ACC112 (cell line): Measurements from ENCODE around the gene ACOT7.

Experiments
- H2AFZ ChIP-seq: fragments of 200-600 bp; sonication (generic); one replicate; pipeline ENCODE4 v1.6.0; 2017; ENCODE audit warnings: antibody characterized with exemption, low read length; ENCODE audit not compliant: unreplicated experiment
- H3K27ac ChIP-seq: fragments of 200-600 bp; sonication (generic); 2 replicates; pipeline ENCODE4 v1.5.1; 2014; ENCODE audit warnings: low read depth, mild to moderate bottlenecking, antibody characterized with exemption, low read length, moderate library complexity
- H3K27me3 ChIP-seq: fragments of 200-600 bp; sonication (generic); 2 replicates; pipeline ENCODE4 v1.6.1; 2014; ENCODE audit warnings: mild to moderate bottlenecking, antibody characterized with exemption, low read length, moderate library complexity, mixed read lengths; ENCODE audit not compliant: insufficient read depth
- H3K36me3 ChIP-seq: fragments of 200-600 bp; sonication (generic); 2 replicates; pipeline ENCODE4 v1.6.1; 2016; ENCODE audit warnings: mild to moderate bottlenecking, antibody characterized with exemption, low read length, moderate library complexity, mixed read lengths; ENCODE audit not compliant: insufficient read depth
- H3K4me1 ChIP-seq: fragments of 200-600 bp; sonication (generic); one replicate; pipeline ENCODE4 v1.6.1; 2016; ENCODE audit warnings: low read length, mixed read lengths; ENCODE audit not compliant: insufficient read depth, unreplicated experiment, control insufficient read depth
- H3K4me3 ChIP-seq: fragments of 200-600 bp; sonication (generic); 2 replicates; pipeline ENCODE4 v1.5.1; 2014; ENCODE audit warnings: mild to moderate bottlenecking, low read depth, low read length
- H3K79me2 ChIP-seq: fragments of 200-600 bp; sonication (generic); one replicate; pipeline ENCODE4 v1.6.0; 2016; ENCODE audit warnings: low read length; ENCODE audit not compliant: control insufficient read depth, unreplicated experiment, insufficient read depth

ACOT7 gene

GRCh38 chr1:6423321-6423999 lies 29.9 kb upstream of the ACOT7 start:
- H3K36me3 ChIP-seq = no peaks in the 10 kb centered on the region
- no peak overlapping the region for H3K27ac ChIP-seq
- peaks cover 27% of the 10 kb centered on the region for H3K4me1 ChIP-seq
- H3K79me2 ChIP-seq = no peaks in the 10 kb centered on the region
- no peak overlapping the region for H2AFZ ChIP-seq
- H3K4me3 ChIP-seq = peak overlapping the region; percentile 16
- H3K27me3 ChIP-seq = peaks cover 49% of the 10 kb centered on the region

DNA sequence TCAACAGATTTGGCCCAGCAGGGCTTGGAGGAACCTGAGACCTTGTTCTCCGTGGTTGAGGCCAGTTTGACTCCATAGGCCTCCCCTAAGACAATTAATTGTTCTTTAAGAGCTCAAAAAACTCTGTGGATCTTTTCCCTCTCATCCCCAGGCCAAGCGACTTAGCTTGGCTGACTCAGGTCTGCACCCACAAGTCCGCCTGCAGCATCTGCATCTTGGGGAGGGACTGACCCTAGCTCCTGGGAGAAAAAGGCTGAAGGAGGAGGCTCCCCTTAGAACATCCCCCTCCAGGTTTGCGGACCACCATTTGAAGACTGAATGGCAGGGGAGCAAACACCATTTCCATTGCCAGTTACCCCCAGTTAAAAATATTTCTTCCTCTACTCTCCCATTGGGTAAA lies 27.7 kb upstream of the ACOT7 start:
- Histone ChIP-seq H2AFZ (no peak overlapping the region), H3K27me3 (peaks cover 71% of the 10 kb centered on the region), H3K79me2 (no peaks in the 10 kb centered on the region), H3K27ac (no peak overlapping the region), H3K36me3 (no peaks in the 10 kb centered on the region), H3K4me3 (no peak overlapping the region), H3K4me1 (peaks cover 27% of the 10 kb centered on the region)

DNA sequence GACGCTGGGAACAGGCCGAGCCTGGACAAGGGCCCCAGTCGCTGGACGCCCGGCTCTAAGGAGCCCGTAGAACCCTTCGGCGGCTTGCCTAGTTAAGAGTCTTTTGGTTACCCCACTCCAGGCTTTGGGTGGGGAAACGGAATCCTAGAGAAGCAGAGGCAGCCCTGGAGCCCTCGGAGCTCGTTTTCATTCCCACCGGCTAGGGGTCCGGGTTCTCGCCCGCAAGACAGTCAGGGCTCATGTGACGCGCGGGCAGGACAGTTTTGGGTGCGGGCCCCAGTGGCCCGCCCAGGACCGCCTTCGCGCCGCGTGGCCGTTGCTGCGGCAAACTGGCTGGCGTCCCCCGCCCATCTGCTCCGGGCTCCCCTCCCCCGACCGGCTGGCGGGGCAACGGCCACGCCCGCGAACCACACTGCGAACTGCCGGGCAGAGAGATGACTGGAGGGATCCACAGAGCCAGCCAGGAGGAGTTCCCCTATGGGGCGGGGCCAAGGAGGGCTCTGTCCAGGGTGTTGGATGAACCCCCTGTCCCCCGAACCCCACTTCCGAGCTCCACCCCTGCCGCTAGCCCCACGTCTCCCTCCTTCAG lies 27.0 kb upstream of the ACOT7 start:
- Histone ChIP-seq H3K4me3 (peak overlapping the region; percentile 68), H3K27me3 (peaks cover 75% of the 10 kb centered on the region), H3K4me1 (peaks cover 27% of the 10 kb centered on the region), H3K36me3 (no peaks in the 10 kb centered on the region), H3K79me2 (no peaks in the 10 kb centered on the region), H3K27ac (no peak overlapping the region), H2AFZ (no peak overlapping the region)

DNA sequence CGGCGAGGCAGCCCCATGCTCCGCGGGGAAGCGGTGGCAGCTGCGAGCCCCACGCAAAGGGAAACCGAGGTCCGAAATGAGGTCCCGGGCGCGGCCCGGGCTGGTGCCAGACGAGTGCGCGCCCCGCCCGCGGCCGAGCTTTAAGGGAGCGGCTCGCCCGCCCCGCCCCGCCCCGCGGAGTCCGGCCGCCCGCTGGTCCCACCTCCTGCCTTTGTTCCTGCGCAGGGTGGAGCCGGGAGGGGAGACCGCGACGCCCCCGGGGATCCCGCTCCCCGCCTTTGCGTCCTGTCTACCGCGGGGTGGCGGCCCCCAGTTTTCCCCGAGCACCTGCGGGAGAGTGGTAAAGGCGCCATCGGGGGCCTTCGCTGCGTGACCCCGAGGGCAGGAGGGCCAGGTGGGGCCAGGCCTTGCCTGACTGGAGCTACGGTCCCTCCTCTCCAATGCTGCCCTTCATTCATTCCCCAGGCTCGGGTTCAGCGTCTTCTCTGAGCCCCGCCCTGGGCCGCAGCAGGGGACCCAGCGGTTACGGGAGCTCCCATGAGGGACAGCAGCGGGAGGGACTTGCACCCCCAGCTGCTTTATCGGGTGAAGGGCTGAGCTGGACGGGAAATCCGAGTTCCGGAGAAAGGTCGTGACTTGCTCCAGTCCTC lies 26.4 kb upstream of the ACOT7 start, which contains the start of gene HES2:
Gene HES2 (minus strand): TSS at position 116 of the 650 bp plus-strand sequence. CDS start 99 bp downstream, at position 17.
- H3K79me2 ChIP-seq = no peaks in the 10 kb centered on the region
- H2AFZ ChIP-seq = no peak within 1 kb of the TSS
- H3K36me3 ChIP-seq = no peaks in the 10 kb centered on the region
- H3K4me3 ChIP-seq = peak within 1 kb of the TSS; percentile 68
- H3K4me1 ChIP-seq = peaks cover 27% of the 10 kb centered on the region
- no peak within 1 kb of the TSS for H3K27ac ChIP-seq
- H3K27me3 ChIP-seq = peaks cover 73% of the 10 kb centered on the region

DNA sequence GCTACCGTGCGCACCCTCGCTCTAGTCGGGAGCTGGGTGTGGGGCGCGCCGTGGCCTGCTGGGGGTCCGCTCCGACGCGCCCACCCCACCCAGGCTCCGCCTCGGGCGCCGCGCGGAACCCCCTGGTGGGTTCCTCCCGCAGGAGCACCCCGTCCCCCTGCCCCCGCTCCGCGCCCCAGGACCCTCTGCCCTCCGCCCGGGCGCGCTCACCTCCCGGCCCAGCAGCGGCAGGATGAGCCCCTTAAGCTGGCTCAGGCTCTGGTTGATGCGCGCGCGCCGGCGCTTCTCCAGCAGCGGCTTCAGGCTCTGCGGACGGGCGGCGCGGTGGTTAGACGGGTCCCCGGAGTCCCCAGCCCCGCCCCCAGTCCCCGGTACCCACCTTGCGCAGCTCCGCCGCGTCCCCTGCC lies 25.8 kb upstream of the ACOT7 start:
- Histone ChIP-seq H3K4me3 (peak overlapping the region; percentile 68), H3K4me1 (peaks cover 27% of the 10 kb centered on the region), H3K27me3 (peaks cover 73% of the 10 kb centered on the region), H3K79me2 (no peaks in the 10 kb centered on the region), H2AFZ (no peak overlapping the region), H3K27ac (no peak overlapping the region), H3K36me3 (no peaks in the 10 kb centered on the region)

DNA sequence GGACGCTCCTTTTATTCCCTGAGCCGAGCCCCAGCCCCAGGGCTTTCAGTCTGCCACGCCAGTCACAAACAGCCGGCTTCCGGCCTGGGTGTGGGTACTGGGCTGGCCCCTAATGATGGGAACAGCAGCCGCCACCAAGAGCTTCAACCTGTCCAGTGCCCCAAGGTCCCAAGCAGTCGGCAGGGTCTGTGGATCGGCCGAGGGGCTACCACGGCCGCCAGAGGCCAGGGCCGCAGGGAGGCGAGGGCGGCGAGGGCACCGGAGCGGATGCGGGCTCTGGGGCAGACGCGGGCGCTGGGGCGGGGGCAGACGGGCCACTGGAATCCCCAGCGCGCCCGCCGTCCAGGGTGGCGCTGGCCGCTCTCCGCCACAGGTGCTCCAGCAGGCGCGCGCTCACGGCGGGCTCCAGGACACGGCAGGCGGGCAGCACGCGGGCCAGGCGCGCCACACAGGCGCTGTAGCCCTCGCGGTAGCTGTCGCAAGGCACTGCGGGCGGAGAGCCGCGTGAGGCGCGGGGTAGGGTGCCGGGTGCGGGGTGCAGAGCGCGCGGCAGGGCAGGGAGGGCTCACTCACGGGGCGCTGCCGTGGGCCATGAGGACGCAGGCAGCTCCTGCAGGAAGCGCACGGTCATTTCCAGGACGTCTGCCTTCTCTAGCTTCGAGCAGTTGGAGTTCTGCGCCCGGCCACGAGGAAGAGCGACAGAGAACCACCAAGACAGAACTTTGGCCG lies 25.3 kb upstream of the ACOT7 start:
- H3K79me2 ChIP-seq = no peaks in the 10 kb centered on the region
- H3K27ac ChIP-seq = no peak overlapping the region
- no peak overlapping the region for H2AFZ ChIP-seq
- peak overlapping the region; percentile 68; the same call in 1 of the 2 replicates for H3K4me3 ChIP-seq
- H3K36me3 ChIP-seq = no peaks in the 10 kb centered on the region
- H3K4me1 ChIP-seq = peaks cover 27% of the 10 kb centered on the region
- peaks cover 67% of the 10 kb centered on the region for H3K27me3 ChIP-seq

DNA sequence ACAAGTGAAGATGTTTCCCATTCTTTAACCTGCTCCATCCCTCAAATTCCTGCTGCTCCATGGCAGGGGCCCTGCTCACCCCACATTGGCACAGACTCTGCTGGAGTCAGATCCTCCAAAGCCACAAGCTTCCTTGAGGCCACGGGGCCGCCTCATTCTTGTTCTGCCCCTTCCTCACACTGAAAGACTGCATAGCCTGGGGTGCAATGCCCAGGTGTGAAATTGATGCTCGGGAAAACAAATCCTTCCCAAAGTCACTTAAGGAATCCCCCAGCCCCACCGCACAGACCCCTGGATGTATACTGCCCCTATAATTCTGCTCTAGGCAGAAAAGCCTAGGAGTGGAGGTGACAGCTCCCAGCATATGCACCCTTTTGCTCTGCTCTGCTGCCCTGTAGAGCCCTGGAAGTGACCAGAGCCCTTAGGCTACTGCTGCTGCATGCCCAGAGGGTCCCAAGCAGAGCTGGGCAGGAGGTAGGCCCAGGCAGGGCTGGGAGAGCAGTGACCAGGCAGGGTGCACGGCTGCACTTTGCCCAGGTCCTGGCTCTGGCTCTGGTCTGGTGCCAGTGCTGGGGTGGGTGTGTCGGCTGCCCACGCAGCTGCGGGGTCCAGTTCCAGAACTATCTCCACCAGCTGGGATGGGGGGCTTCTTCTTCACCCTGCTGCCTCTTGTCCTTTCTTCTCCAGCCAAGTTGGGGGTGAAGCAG lies 24.5 kb upstream of the ACOT7 start:
- Histone ChIP-seq H3K79me2 (no peaks in the 10 kb centered on the region), H3K36me3 (no peaks in the 10 kb centered on the region), H2AFZ (no peak overlapping the region), H3K27me3 (peaks cover 66% of the 10 kb centered on the region), H3K27ac (no peak overlapping the region), H3K4me3 (no peak overlapping the region), H3K4me1 (peaks cover 22% of the 10 kb centered on the region)

- Histone ChIP-seq H2AFZ (no peak overlapping the region), H3K27me3 (peaks cover 66% of the 10 kb centered on the region), H3K36me3 (no peaks in the 10 kb centered on the region), H3K79me2 (no peaks in the 10 kb centered on the region), H3K27ac (no peak overlapping the region), H3K4me3 (no peak overlapping the region), H3K4me1 (peaks cover 12% of the 10 kb centered on the region)
These were observed 23.3 kb upstream of the ACOT7 start for GRCh38 chr1:6416906-6417305.

DNA sequence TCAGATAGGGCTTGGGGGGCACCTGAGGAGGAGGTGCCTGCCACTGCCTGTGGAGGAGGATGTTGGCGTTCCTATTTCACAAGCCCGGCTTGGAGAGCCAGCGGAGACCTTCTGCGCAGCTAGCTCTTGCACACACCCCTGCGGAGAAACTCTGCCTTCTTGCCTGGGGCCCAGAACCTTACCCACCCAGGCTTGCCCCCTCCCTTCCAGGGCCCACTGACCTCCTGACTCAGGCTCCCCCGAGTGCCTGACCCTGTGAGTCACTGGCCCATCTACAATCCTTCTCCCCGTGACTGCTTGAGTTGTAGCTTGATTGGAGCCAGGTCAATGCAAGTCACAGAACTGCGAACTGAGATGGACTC lies 22.7 kb upstream of the ACOT7 start:
- Histone ChIP-seq H3K4me3 (no peak overlapping the region), H3K27ac (no peak overlapping the region), H3K79me2 (no peaks in the 10 kb centered on the region), H3K36me3 (no peaks in the 10 kb centered on the region), H3K4me1 (peaks cover 7% of the 10 kb centered on the region), H2AFZ (no peak overlapping the region), H3K27me3 (peaks cover 67% of the 10 kb centered on the region)

- no peak overlapping the region for H3K4me3 ChIP-seq
- no peak overlapping the region for H2AFZ ChIP-seq
- H3K79me2 ChIP-seq = no peaks in the 10 kb centered on the region
- no peak overlapping the region for H3K27ac ChIP-seq
- H3K36me3 ChIP-seq = no peaks in the 10 kb centered on the region
- H3K4me1 ChIP-seq = peaks cover 2% of the 10 kb centered on the region
- H3K27me3 ChIP-seq = peaks cover 57% of the 10 kb centered on the region
These were observed 21.5 kb upstream of the ACOT7 start for GRCh38 chr1:6414881-6415626.
